Measurements from ENCODE around the gene GSTT4. TPM values are rescaled to one million over a fixed set of nuclear protein-coding genes. Genes with fewer than 3 reads are reported as not detected.
A peak's percentile ranks its signal among the peaks of the same experiment; 100 is the strongest.
"Not testable (repeated sequence)": the region's sequence is repeated elsewhere in the genome, so short reads cannot be mapped to it uniquely, and the experiment has no call there.

The GSTT4 gene
- total RNA-seq, result not detected
- long read RNA-seq, result 0 reads

DNA sequence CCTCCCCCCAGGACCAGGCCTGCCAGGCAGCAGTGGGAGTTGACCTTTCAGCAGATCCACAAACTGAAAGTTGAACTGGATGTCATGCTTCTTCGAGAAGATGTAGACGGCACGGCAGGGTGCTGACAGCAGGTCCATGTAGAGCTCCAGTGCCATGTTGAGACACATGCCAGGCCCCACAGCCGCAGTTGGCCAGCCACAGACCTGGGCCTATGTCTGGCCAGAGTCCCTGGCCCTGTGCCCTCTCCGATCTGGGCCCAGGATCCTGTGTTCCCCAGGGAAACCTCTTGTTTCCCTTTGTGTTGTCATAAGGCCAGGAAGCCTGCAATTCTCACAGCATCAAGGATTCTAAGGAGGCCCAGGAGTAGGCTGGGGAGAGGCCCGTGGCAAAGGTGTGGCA, at the start of gene GSTT4:
Gene GSTT4 (minus strand): TSS at position 253 of the 400 bp plus-strand sequence. CDS start 97 bp downstream, at position 156.
- peak; percentile 92 for DNase-seq

DNA sequence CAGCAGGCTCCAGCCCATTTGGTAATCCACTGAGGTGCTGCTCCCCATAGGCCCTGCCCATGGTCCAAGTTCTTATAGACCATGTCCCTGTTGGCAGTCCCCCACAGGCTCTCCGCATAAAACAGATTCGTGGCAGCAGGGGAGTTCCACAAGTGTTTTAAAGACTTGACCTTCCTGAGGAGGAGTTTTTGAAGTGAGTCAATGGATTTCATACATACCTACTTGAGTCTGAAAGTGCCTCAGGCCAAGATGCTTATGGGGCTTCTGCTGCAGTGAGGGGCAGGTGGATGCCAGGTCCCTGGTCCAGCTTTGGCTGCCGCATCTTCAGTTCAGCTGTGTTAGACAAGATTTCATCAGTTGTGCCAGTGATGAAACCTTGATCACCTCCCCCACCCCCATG, 49.1 kb upstream of the GSTT4 start:
- DNase-seq (no peak), ATAC-seq (ENCODE audit: poor library complexity) (no peak)
- intact Hi-C loops (cut with DNase I), result no loop called here

More for the DNA sequence above, at the start of gene GSTT4:
- peak; percentile 95 for ATAC-seq (ENCODE audit: poor library complexity)
- intact Hi-C loops (cut with DNase I), result no loop called here

DNA sequence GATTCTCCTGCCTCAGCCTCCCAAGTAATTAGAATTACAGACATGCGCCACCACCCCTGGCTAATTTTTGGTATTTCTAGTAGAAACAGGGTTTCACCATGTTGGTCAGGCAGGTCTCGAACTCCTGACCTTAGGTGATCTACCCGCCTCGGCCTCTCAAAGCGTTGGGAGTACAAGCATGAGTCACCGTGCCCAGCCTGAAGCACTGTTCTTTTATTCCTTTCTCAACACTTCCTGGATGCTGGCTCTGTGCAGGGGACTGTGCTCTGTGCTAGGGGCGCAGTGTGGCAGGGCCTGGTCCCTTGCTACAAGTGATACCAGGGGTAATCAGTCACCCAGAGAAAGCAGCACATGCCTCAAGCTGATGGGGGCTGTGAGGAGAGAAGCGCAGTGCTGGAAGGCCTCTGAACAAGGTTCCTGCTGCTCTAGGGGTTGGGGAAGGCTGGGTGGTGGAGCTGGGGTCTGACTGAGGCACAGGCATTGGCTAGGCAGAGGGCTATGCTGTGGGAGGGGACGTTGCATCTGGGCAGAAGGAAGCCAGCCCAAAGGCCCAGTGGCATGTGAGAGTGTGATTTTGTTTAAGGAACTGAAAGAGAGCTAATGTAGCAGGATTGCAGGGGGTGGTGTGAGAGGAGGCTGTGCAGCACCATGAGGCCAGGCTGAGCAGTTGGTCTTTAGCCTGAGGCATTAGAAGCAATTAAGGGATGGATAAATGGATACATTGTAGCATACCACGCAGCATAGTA, 48.4 kb upstream of the GSTT4 start:
- intact Hi-C loops (cut with DNase I), result no loop called here
- no peak for ATAC-seq (ENCODE audit: poor library complexity)
- DNase-seq, result no peak

DNA sequence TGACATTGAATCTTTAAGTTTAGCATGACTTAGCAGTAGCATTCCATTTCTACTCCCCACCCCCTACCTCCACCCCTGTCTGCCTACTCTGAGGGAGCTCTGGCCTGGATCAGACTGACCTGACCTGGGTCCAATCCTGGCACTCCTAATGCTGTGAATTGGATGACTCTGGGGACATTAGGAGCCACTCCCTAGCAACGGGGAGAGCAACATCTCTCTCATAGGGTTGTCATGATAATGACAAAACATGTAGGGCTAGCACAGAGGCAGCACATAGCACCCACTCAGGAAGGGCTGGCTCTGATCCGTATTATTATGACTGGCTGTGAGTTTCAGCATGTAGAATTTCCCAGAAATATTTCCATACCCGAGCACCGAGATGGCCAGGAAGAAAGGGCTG, 46.3 kb upstream of the GSTT4 start:
- peak; percentile 50 for ATAC-seq (ENCODE audit: poor library complexity)
- DNase-seq, result no peak
- intact Hi-C loops (cut with DNase I), result no loop called here

DNA sequence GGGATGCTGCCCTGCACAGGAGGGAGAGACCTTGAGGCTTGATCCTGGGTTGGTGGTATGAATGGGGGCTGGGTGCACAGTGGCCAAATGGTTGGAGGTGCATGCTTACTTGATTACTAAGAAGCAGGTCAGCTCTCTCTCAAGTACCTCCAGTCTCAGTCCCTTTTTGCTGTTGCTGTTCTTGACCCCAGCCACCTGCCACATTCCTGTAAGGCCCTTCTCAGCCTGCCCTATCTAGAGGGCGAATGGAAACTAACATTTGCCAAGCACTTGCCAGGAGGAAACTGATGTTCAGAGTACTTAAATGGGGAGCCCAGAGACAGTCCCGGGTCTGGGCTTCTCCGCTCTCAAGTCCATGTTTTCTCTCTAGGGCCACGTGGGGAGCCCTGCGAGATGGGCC, 45.8 kb upstream of the GSTT4 start:
- ATAC-seq (ENCODE audit: poor library complexity) (no peak), DNase-seq (no peak)
- intact Hi-C loops (cut with DNase I), result no loop called here

DNA sequence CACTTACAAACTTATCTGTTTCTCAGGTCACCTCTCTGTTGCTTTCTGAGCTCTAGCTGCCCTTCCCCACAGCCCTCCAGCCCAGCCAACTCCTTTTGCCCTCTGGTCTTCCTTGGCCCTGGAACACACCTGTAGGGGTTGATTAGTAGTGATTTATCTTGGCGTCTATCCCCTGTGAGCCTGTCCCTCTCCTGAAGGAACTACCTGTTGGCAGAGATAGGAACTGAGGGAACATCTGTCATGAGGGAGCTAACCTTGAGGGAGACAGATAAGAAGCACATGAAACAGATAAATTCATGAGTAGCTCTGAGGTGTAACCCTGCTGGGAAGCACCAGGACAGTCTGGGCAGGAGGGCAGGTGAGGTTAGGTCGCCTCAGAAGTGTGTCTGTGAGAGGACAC, 44.7 kb upstream of the GSTT4 start:
- DNase-seq (no peak), ATAC-seq (ENCODE audit: poor library complexity) (no peak)
- intact Hi-C loops (cut with DNase I), result no loop called here

DNA sequence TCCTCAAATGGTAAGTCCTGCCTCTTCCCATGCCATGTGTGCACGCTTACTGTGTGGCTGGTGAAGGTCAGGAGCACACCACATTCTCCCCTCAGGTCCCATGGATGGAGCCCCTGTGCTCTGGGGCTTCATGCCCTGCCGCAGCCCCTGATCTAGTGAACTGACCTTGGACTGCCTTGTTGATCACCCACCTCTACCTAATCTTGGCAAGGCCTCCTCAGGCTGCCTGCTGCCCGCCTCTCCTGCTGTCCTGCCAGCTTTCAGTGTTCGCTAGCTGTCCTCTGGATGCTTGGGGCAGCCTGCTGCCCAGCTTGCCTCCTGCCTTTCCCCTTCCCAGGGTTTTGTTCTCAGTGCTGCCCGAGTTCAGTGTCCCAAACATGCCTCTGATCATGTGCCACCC, 44.0 kb upstream of the GSTT4 start:
- ATAC-seq (ENCODE audit: poor library complexity) (peak; percentile 77), DNase-seq (no peak)
- intact Hi-C loops (cut with DNase I), result no loop called here

DNA sequence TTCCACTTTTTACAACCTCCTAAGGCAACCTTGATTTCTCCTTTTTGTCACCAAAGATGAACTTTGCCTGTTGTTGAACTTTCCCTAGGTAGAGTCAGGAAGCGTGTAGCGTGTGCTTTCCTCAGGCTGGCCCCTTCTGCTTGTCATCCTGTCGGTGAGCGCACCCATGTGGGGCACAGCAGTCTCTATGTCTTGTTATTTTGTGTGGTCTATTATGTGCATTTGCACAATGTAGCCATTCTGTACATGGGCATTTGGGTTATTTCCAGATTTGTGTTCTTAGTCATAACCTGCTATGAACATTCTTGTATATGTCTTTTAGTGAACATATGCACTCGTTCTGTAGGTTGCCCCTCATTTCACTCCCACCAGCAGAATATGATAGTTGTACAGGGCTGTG, 40.8 kb upstream of the GSTT4 start:
- ATAC-seq (ENCODE audit: poor library complexity) (no peak), DNase-seq (no peak)
- intact Hi-C loops (cut with DNase I), result no loop called here

DNA sequence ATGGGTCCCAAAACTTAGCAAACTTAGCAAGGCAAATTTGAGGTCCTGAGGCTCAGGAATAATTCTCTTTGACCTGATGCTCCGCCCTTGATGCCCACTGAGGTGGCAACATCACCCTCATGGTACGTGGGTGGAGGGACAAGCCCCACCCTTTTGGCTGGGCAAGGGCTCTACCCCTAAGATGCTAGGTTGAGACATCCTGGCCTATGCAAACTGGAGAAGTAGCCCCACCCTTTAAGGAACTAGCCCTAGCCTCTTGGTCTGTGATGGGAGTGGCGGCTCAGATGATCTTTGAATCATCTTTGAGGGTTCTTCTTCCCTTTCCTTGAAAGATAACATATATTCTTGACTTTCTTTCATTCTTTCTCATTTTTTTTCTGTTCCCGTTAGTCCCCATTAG, 38.7 kb upstream of the GSTT4 start:
- no peak for ATAC-seq (ENCODE audit: poor library complexity)
- intact Hi-C loops (cut with DNase I), result no loop called here
- DNase-seq, result no peak

DNA sequence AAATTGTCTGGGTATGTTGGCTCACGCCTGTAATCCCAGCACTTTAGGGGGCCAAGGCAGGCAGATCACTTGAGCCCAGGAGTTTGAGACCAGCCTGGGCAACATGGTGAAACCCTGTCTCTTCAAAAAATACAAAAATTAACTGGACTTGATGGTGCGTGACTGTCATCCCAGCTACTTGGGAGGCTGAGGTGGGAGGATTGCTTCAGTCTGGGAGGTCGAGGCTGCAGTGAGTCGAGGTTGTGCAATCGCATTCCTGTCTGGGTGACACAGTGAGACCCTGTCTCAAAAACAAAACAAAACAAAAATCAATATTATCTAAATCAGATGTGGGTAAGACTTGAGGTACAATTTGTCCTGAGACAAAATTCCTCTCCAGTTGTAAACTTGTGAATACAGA, 38.2 kb upstream of the GSTT4 start:
- intact Hi-C loops (cut with DNase I), result not testable (repeated sequence)

DNA sequence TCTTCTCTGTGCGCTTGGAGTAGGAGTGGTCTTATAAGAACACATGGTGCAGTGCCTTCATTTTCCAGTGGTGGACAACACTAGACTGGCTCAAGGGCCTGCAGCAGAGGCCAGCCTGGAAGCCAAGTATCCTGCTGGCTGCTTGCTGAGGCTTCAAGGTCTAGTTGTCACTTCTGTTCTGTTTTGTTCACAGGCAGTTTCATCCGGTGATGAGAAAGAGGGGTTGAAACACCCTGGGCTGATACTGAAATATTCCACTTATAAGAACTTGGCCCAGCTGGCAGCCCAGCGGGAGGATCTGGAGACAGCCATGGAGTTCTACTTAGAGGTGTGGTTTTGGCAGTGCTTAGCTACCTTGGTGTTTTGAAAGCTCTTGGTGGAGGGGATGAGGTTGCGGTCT, 35.7 kb upstream of the GSTT4 start:
- intact Hi-C loops (cut with DNase I), result no loop called here
- ATAC-seq (ENCODE audit: poor library complexity) (no peak), DNase-seq (no peak)

More for the DNA sequence above, 38.2 kb upstream of the GSTT4 start:
- ATAC-seq (ENCODE audit: poor library complexity); DNase-seq: not testable (repeated sequence)

DNA sequence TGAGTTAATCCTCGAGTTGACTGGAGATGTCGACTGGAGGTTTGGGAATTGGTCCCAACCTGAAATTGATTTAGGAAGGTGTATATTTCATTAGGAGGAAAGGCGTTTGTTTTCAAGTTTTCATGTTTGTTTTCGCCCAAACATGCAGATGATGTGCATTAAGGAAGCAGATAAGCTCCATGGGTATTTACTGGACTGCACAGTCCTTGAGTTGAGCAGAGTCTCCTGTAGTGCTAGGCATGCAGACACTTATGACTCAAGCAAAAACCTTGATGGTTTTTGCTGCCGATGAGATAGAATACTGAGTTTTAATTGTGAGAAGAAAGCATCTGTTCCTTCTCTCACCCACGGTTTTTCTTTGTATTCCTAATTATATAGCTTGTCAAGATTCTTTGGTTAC, 33.8 kb upstream of the GSTT4 start:
- intact Hi-C loops (cut with DNase I), result no loop called here
- ATAC-seq (ENCODE audit: poor library complexity), result no peak
- DNase-seq, result no peak

DNA sequence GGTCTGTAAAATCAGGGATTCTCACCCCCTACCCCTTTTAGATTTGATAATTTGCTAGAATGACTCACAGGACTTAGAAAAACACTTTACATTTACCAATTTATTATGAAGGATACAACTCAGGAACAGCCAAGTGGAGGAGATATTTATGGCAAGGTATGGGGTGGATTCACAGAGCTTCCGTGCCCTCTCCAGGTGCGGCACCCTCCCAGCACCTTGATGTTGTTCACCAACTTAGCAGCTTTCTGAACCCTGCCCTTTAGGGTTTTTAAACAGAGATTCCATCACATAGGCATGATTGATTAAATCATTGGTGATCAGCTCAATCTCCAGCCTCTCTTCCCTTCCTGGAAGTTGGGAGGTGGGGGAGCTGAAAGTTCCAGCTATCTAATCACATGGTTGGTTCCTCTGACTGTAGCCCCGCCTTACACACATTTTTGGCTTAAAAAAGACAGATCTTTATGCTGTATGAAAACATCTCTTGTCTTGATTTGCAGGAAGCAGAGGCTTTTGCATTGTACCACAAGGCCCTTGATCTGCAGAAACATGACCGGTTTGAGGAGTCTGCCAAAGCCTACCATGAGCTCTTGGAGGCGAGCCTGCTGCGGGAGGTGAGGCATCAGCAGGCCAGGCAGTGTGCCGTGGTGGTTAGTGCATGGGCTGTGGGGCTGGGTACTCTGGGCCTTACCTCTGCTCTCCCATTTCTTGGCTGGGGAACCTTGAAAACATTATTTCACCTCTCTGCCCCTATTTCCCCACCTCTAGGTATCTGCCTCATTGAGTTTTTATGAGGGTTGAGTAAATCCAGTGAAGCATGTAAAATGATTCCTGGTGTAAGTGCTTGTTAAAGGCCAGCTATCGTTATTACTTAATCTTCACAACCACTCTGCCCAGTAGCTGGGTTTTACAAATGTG, 32.9 kb upstream of the GSTT4 start:
- intact Hi-C loops (cut with DNase I), result no loop called here
- no peak for DNase-seq
- no peak for ATAC-seq (ENCODE audit: poor library complexity)

DNA sequence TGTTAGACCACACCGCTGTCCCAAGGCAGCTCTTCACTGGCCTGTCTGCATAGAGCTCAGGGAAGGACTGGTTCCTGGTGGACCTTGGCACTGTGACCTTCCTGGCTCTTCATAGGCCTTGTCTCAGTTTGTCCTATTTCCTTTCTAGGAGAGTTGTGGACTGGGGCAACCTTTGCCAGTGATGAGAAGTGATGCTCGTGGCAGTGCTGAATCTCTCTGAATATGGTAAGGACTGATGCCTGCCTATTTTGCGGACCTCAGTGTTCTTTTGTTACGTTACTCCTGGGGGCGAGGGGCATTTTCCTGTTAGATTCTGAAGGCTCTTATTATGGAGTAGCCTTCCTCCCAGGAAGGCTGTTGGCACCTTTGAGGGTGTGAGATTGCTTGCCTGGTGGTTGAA, 30.0 kb upstream of the GSTT4 start:
- ATAC-seq (ENCODE audit: poor library complexity) (no peak), DNase-seq (no peak)
- intact Hi-C loops (cut with DNase I), result no loop called here

DNA sequence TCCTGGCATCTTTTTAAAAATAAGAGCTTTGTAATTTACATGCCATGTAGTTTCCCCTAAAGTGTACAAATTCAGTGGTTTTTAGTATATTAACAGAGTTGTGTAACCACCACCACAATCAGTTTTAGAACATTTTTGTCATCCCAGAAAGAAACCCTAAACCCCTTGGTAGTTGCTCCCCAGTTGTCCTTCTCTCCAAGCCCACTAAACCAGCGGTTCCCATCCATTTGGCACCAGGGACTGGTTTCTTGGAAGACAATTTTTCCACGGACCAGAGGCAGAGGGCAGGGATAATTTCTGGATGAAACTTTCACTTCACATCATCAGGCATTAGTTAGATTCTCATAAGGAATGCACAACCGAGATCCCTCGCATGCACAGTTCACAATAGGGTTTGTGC, 28.5 kb upstream of the GSTT4 start:
- intact Hi-C loops (cut with DNase I), result no loop called here
- no peak for DNase-seq
- no peak for ATAC-seq (ENCODE audit: poor library complexity)

DNA sequence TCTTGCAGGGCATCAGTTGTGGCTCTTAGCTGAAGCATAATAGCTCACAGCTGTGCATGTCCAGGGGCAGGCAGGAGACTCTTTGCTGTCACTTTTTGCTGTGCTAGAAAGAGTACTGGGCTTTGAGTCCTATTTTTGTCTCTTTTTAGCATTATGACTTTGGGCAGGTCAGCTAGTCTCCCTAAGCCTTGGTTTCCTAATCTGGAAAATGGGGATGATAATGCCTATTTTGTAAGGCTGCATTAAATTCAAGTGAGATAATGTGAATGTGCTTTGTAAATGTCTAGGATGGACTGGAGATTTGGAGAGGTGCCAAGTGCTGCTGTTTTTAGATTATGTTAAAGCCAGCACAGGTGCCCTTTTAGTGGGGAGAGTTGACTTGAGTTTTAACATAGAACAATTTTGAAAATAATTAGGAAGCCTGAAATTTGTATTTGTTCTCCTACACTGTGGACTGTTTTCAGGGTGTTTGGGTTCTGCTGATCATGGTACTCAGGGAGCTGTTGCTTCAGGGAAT, 25.0 kb upstream of the GSTT4 start:
- intact Hi-C loops (cut with DNase I), result no loop called here
- ATAC-seq (ENCODE audit: poor library complexity) (no peak), DNase-seq (no peak)

DNA sequence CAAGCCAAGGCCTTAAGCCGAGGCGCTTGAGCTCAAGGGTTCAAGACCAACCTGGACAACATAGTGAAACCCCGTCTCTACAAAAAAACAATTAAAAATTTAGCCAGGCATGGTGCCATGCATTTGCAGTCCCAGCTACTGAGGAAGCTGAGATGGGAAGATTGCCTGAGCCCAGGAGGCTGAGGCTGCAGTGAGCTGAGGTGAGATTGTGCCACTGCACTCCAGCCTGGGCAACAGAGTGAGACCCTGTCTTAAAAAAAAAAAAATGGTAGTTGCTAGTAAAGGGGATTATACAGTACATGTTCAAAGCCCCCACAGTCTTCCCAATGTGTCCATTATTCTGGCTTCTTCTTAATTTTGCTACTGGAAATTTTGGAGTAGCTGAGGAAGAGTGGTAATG, 24.1 kb upstream of the GSTT4 start:
- no peak for DNase-seq
- ATAC-seq (ENCODE audit: poor library complexity), result no peak
- intact Hi-C loops (cut with DNase I), result no loop called here

DNA sequence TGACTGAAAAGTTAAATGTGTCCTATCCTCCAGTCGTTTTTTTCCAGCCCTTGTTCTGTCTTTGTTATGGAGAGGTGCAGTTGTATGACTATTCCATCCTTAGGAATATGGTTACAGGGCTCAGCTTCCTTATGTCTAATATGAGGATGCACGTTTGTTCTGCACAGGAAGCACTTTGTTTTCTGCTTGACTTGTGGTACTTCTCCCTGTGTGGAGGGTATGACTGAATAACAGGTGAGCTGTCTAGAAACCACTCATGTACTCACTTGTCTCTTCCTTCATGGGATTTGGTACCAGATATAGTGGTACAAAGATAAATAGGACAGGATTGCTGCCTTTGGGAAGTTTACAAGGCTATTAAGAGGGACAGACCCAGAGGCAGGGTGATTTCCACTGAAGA, 23.3 kb upstream of the GSTT4 start:
- DNase-seq (no peak), ATAC-seq (ENCODE audit: poor library complexity) (no peak)
- intact Hi-C loops (cut with DNase I), result no loop called here

DNA sequence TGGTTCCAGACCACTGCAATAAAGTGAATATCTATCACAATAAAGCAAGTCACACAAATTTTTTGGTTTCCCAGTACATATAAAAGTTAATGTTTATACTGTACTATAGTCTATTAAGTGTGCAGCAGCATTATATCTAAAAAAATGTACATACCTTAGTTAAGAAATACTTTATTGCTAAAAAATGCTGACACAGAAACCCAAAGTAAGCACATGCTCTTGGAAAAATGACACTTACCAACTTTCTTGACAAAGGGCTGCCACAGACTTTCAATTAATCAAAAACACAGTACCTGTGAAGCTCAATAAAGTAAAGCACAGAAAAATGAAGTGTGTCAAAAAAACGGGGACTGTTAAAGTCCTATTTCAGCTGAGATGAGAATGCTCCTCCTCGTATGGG, 22.7 kb upstream of the GSTT4 start:
- DNase-seq (no peak), ATAC-seq (ENCODE audit: poor library complexity) (no peak)
- intact Hi-C loops (cut with DNase I), result no loop called here

Measured in Right ventricle myocardium superior (tissue), 1 donor.